ENCODE measurements around the gene GNAL. TPM values are rescaled to one million over a fixed set of nuclear protein-coding genes. Genes with fewer than 3 reads are reported as not detected.

The GNAL gene
- total RNA-seq, 1 experiment from 2014 or later = 28.4 TPM

DNA sequence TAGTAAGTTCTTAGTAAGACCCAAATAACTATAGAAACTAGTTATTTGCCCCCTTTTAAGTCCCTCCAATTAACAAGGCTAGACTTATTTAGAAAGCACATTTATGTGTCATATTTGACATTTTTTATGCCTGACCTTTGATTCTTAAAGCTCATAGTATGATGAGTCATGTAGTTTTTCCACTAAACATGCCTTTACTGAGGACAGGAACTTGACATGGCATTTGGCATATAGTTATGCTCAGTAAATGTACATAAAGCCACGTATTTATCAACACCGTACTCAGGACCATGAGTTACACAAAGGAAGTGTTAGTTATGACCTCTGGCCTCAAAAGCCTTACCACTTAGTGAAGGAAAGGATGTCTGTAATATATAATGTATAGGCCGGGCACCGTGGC, 78.9 kb downstream of the GNAL start:
- no peaks in the 10 kb centered on the region for H3K36me3 Mint-ChIP-seq (ENCODE audit: insufficient read depth, unreplicated experiment)
- peaks cover 7% of the 10 kb centered on the region for H3K4me1 Mint-ChIP-seq (ENCODE audit: low read depth, unreplicated experiment)
- no peaks in the 10 kb centered on the region for H3K27me3 ChIP-seq (replicated peaks; ENCODE audit: control insufficient read depth, insufficient read depth, low read length)
- H3K36me3 ChIP-seq (ENCODE audit: control insufficient read depth, insufficient read depth, low read length) = no peaks in the 10 kb centered on the region
- no peaks in the 10 kb centered on the region for H3K9me3 Mint-ChIP-seq (ENCODE audit: unreplicated experiment)
- CTCF ChIA-PET = interaction anchor here (0.6 kb wide), 1 partner anchor 73 kb away, joined by 3 read pairs; no protein-coding TSS in a partner anchor
- H3K9me3 ChIP-seq = no peaks in the 10 kb centered on the region
- H3K4me1 ChIP-seq = peaks cover 4% of the 10 kb centered on the region; the same call in 1 of the 2 replicates
- H3K27me3 Mint-ChIP-seq (ENCODE audit: insufficient read depth, unreplicated experiment) = no peaks in the 10 kb centered on the region
- H3K4me3 Mint-ChIP-seq (ENCODE audit: unreplicated experiment) = no peak overlapping the region
- no peak overlapping the region for H3K4me3 ChIP-seq (ENCODE audit: low read depth, low read length)
- no peak overlapping the region for H3K27ac Mint-ChIP-seq (ENCODE audit: unreplicated experiment)
- no peak for DNase-seq
- intact Hi-C loops (cut with micrococcal nuclease; ENCODE audit: unreplicated experiment) = no loop called here
- TF ChIP-seq, protein P1, sequence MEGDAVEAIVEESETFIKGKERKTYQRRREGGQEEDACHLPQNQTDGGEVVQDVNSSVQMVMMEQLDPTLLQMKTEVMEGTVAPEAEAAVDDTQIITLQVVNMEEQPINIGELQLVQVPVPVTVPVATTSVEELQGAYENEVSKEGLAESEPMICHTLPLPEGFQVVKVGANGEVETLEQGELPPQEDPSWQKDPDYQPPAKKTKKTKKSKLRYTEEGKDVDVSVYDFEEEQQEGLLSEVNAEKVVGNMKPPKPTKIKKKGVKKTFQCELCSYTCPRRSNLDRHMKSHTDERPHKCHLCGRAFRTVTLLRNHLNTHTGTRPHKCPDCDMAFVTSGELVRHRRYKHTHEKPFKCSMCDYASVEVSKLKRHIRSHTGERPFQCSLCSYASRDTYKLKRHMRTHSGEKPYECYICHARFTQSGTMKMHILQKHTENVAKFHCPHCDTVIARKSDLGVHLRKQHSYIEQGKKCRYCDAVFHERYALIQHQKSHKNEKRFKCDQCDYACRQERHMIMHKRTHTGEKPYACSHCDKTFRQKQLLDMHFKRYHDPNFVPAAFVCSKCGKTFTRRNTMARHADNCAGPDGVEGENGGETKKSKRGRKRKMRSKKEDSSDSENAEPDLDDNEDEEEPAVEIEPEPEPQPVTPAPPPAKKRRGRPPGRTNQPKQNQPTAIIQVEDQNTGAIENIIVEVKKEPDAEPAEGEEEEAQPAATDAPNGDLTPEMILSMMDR (IDR thresholded peaks at IDR 0.05; ENCODE audit: insufficient read depth in 1 of 2, low read depth in 1 of 2, low read length in 1 of 2, severe bottlenecking in 1 of 2, unreplicated experiment in 1 of 2) = no peak
- POLR2A ChIA-PET = interaction anchor here (0.7 kb wide), 1 partner anchor 73 kb away, joined by 5 read pairs; no protein-coding TSS in a partner anchor
- no TSS peak for BruUV-seq (replicated peaks)

DNA sequence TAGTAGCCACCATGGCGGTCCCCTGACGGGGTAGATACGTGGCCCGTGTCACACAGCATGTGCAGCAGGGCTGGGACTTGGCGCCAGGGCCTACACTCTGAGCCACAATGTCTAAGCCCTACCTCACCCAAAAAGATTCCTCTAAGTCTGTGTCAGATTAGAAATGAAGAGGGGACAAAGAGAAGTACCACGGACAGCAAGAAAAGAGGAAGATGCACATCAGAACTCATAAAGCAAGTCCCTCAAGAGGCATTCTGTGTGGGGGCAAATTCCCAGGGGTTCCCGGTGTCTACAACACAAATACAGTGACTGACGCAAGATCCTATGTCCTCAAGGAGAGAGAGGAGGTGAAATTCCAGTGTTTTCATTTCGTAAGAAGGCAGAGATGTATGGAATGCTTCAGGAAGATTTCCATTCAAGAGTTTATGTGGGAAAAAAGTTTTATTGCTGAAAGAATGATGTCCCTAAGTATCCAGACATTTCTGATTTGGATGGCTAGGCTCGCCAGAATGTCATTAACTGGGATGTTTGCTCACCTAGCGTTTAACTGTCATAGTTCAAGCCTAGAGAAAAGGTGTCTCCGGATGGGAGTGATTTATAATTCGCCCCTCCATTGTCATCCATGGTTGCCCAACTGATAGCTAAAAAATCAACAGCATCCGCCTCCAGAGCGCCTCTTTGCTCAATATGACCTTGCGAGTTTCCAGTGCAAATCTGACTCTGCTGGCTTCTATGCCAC, 86.5 kb downstream of the GNAL start:
- H3K27me3 ChIP-seq (replicated peaks; ENCODE audit: control insufficient read depth, insufficient read depth, low read length) = no peaks in the 10 kb centered on the region
- peaks cover 8% of the 10 kb centered on the region for H3K4me1 Mint-ChIP-seq (ENCODE audit: low read depth, unreplicated experiment)
- H3K27ac Mint-ChIP-seq (ENCODE audit: unreplicated experiment) = peak overlapping the region; percentile 20
- no peaks in the 10 kb centered on the region for H3K36me3 Mint-ChIP-seq (ENCODE audit: insufficient read depth, unreplicated experiment)
- ChIA-PET CTCF (no interaction called here), POLR2A (no interaction called here)
- no peak for DNase-seq
- intact Hi-C loops (cut with micrococcal nuclease; ENCODE audit: unreplicated experiment) = no loop called here
- H3K4me3 ChIP-seq (ENCODE audit: low read depth, low read length) = no peak overlapping the region
- peaks cover 8% of the 10 kb centered on the region for H3K4me1 ChIP-seq
- no peak overlapping the region for H3K4me3 Mint-ChIP-seq (ENCODE audit: unreplicated experiment)
- H3K36me3 ChIP-seq (ENCODE audit: control insufficient read depth, insufficient read depth, low read length) = no peaks in the 10 kb centered on the region
- no peaks in the 10 kb centered on the region for H3K27me3 Mint-ChIP-seq (ENCODE audit: insufficient read depth, unreplicated experiment)
- TF ChIP-seq, protein P1 (IDR thresholded peaks at IDR 0.05; ENCODE audit: insufficient read depth in 1 of 2, low read depth in 1 of 2, low read length in 1 of 2, severe bottlenecking in 1 of 2, unreplicated experiment in 1 of 2) = no peak
- no peaks in the 10 kb centered on the region for H3K9me3 Mint-ChIP-seq (ENCODE audit: unreplicated experiment)
- H3K9me3 ChIP-seq = no peaks in the 10 kb centered on the region
- no TSS peak for BruUV-seq (replicated peaks)

DNA sequence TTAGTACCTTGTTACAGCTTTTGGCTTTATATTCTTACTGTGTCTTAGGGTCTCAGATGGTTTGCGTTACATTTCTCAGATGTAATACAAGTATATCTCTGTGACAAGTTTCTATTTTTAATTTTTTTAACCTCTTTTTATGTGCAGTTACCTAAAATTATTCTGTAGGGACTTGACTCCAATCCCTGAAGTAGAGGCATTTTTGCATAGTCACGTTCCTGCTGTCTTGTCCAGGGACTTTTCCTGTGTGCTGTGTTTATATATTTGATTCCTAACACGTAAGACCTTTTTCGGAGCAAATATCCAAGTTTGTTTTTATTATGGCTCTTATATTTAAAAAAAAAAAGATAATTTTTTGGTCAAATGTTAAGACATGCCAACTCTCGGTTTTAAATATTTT, 91.0 kb downstream of the GNAL start:
- Histone ChIP-seq H3K27me3 (replicated peaks; ENCODE audit: control insufficient read depth, insufficient read depth, low read length) (no peaks in the 10 kb centered on the region), H3K4me1 (peaks cover 8% of the 10 kb centered on the region), H3K4me3 (ENCODE audit: low read depth, low read length) (no peak overlapping the region), H3K9me3 (no peaks in the 10 kb centered on the region), H3K36me3 (ENCODE audit: control insufficient read depth, insufficient read depth, low read length) (no peaks in the 10 kb centered on the region)
- TF ChIP-seq, protein P1 (IDR thresholded peaks at IDR 0.05; ENCODE audit: insufficient read depth in 1 of 2, low read depth in 1 of 2, low read length in 1 of 2, severe bottlenecking in 1 of 2, unreplicated experiment in 1 of 2) = no peak
- H3K4me3 Mint-ChIP-seq (ENCODE audit: unreplicated experiment) = no peak overlapping the region
- ChIA-PET POLR2A (no interaction called here), CTCF (interaction anchor here (0.6 kb wide), 1 partner anchor 119 kb away, joined by 3 read pairs; no protein-coding TSS in a partner anchor)
- peaks cover 8% of the 10 kb centered on the region for H3K4me1 Mint-ChIP-seq (ENCODE audit: low read depth, unreplicated experiment)
- intact Hi-C loops (cut with micrococcal nuclease; ENCODE audit: unreplicated experiment) = no loop called here
- no peak overlapping the region for H3K27ac Mint-ChIP-seq (ENCODE audit: unreplicated experiment)
- no peak for DNase-seq
- no peaks in the 10 kb centered on the region for H3K27me3 Mint-ChIP-seq (ENCODE audit: insufficient read depth, unreplicated experiment)
- no TSS peak for BruUV-seq (replicated peaks)
- H3K9me3 Mint-ChIP-seq (ENCODE audit: unreplicated experiment) = no peaks in the 10 kb centered on the region
- H3K36me3 Mint-ChIP-seq (ENCODE audit: insufficient read depth, unreplicated experiment) = no peaks in the 10 kb centered on the region

Measured in Caco-2 (cell line).